Measurements from ENCODE around the gene NINJ2.
"Not testable (repeated sequence)": the region's sequence is repeated elsewhere in the genome, so short reads cannot be mapped to it uniquely, and the experiment has no call there.

Gene NINJ2

GRCh38 chr12:639988-640387 is 23.3 kb downstream of the NINJ2 start:
- no peak for DNase-seq

GRCh38 chr12:639566-639965 is 23.7 kb downstream of the NINJ2 start:
- DNase-seq: peak; percentile 45

DNA sequence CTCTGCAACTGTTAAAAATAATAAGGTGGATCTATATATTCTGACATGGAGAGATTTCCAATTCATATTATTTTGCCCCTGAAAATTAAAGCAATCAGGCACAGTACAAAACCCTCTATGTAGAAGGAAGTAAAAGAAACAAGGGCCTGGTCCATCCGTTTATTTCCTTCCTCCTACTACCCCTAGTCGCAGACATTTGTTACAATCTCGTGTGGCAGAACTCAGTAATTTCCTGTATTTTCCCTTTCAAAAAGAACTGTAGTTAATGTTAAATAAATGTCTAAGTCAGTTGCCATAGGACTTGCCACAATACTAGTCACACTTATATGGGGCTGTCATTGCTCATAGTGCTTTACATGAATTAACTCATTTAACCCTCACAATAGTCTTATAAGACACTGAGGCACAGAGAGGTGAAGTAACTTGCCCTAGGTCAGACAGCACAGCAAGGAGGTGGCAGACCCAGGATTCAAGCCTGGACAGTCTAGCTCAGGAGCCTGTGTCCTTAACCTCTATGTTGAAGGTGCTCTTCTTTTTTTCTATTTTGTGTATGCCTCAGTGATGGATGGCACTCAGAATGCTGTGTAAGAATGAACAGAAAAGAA is 24.2 kb downstream of the NINJ2 start:
- DNase-seq: no peak

DNA sequence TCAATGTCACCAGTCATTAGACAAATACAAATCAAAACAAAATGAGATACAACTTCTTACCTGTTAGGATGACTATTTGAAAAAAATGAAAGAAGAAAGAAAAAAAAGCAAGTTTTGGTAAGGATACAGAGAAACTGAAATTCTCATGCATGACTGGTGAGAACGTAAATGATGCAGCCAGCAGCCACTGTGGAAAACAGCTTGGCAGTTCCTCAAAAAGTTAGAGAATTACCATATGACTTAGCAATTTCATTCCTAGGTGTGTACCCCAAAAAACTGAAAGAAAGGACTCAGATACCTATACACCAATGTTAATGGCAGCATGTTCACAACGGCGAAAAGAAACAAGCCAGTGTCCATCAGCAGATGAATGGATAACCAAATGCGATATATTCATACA is 26.6 kb downstream of the NINJ2 start:
- DNase-seq: no peak

DNA sequence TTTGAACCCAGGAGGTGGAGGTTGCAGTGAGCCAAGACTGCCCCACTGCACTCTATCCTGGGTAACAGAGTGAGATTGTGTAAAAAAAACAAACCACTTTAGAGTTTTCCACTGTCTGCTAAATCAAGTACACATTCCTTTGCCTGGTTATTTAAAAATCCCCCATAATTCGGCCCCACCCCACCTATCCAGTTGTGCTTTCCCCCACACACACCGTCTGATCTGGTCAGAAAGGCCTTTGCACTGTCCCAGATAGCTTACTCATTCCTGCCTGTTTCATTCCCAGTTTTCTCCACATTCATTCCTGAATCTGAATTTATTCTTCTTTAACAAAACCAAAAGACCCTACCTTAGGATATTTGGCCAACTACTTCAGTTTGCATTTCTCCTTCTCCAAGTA is 29.5 kb downstream of the NINJ2 start:
- DNase-seq: peak; percentile 46

DNA sequence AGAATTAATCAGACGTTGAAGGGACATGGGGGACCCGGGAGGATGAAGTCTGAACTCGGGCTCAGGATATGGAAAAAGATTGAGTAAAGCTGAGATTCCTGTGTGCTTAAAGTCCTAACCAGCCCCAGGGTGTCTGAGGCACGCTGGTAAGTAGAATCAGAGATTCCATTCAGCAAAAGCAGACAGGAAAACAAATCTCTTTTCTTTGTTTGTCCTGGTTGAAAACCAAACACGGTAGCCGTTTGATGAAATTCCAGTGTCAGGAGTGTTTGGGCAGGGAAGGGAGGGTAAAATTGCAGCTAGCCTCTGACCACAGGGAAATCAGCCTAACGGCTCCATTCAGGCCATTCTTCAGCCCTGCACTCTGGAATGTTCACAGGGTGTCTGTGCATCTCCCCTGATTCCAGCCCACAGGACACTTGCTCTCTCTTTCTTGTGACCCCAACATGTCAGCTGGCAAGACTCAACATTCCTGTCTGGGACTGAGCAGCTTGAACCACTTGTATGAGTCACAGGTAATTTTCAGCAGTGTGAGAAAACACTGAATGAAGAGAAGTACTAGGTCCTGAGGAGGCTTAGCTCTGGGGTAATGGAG is 31.0 kb downstream of the NINJ2 start:
- peak; percentile 100 for DNase-seq

- peak; percentile 81 for DNase-seq
These were observed 32.3 kb downstream of the NINJ2 start for GRCh38 chr12:630656-631632.

- not testable (repeated sequence) for DNase-seq
These were observed 34.5 kb downstream of the NINJ2 start for GRCh38 chr12:628742-629078.

- DNase-seq: peak; percentile 86
These were observed 35.1 kb downstream of the NINJ2 start for GRCh38 chr12:627863-628741.

- DNase-seq: no peak
These were observed 36.0 kb downstream of the NINJ2 start for GRCh38 chr12:627285-627684.

DNA sequence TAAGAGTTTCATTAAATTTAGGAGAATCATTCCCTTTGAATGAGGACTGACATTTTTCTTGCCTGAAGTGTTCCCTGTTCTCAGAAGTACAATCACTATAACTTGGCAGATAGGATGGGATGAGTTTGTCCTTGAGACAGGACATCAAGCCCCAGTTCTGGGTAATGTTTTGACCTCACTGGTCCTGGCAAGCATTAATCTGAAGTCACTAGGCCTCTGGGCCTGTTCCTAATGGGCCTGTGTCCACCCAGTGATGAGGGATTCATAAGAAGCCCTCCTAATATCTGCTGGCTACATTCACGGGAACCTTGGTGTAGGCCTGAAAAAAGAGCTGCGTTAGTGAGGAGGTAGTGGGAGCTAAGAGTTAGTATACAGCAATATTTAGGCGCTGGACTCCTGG is 37.2 kb downstream of the NINJ2 start:
- DNase-seq: no peak

DNA sequence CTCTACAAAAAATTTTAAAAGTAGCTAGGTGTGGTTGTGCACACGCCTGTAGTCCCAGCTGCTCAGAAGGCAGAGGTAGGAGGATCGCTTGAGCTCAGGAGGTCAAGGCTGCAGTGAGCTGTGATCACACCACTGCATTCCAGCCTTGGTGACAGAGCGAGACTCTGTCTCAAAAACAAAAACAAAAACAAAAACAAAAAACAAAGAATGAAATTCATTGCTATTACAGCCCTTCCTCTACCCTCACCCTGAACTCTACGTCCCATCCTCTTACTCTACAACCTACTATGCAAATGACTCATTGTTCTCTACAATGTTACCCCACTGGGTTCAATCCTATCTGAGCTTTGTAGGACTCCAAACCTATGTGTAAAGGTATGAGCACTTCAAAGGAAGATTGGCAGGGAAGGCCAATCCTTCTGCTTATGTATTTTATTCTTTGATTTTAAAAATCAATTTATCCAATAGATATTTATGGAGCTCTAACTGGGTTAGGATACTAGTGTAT is 39.3 kb downstream of the NINJ2 start:
- DNase-seq: no peak

- DNase-seq: peak; percentile 86
These were observed 39.9 kb downstream of the NINJ2 start for GRCh38 chr12:623172-623864.

GRCh38 chr12:622416-622815 is 40.8 kb downstream of the NINJ2 start:
- DNase-seq: no peak

DNA sequence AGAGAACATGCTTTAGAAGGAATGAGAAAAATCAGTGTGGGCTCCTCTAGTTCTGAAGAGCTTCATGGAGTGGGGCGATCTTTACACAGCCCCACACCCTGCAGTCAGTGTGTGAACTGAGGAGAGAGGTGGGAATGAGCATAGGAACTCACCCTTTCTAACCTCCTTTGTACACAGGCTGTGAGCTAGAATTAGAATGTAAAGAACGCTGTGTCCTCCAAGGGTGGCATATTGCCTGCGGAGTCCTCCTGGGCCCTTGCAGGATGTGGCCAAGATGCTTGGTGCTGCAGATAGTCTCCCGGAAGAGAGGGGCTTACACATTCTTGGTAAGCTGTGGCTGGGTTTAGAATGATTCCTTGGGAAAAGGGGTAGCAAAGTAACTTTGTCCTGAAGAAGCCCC is 43.9 kb downstream of the NINJ2 start:
- DNase-seq: no peak

GRCh38 chr12:618605-619004 is 44.6 kb downstream of the NINJ2 start:
- peak; percentile 51 for DNase-seq

DNA sequence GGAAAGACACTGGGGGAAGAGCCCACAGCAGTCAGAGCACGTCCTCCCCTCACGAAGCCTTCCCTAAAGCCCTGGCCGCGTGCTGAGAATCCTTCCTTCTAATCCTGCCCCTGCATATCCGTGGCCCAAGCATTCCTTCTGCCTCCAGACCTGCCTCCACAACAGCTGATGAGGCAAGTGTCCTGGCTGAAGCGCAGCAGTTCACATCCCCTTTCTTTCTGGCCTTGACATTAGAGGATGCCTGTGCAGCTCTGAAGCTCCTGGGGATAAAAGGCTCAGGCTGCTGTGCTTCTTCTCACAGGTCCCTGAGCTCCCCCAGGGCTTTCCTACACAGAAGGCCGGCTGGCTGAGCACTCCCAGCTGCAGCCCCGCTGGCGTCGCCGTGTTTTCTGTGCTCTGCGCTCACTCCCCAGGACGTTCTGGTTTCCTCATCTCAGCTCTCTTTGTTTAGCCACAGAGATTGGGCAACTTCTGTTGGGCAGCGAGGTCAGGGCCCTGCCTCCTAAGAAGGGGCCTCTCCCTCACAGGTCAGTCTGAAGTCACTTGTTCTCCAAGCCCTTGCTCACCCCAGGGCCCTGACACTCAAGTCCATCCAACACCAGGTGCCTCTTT is 45.8 kb downstream of the NINJ2 start:
- DNase-seq: peak; percentile 79

GRCh38 chr12:615620-616019 is 47.6 kb downstream of the NINJ2 start:
- DNase-seq: peak; percentile 53

DNA sequence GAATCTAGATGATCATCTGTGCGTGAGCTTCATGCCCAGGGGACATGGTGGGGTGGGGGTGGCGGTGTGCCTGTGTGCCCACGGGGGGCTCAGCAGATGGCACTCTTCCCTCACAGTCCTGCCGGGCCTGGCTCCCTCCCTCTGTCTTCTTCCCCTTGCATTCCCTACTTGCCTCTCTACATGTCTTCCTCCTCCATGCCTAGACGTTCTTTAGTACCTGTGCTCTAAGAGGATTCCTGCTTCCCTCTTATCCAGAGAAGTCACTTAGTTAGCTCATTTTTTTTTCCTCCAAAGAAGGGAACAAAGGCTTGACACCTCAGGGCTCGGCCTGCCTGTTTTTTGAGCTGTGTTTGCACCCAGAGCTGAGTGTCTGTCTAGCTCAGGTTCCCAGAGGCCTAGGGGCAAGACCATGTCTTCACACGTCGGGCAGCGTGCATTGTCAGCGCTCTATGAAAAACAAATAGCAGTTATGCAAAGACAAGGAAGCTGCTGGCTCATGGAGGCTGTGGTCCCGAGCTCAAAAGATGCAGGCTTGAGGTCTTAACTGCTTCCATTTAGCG is 48.8 kb downstream of the NINJ2 start:
- peak; percentile 78 for DNase-seq

GRCh38 chr12:613996-614395 is 49.2 kb downstream of the NINJ2 start:
- DNase-seq: peak; percentile 29

DNA sequence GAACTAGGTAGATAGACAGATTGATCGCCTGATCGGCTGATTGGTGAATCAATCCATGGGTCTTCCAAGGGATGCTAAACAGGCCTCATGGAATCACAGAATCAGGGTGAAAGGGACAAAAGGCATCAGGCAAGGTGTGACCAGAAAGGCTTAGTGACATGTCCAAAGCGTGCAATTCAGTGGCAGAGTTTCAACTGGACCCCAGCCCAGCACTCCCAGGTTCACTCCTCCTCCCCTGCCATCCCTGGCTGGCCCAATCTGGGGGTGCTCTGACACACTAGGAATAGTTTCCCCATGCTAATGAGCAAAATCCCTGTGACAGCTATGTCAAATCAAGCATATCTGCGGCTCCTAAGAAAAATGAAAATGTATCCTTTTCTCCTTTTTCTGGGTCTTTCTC is 50.4 kb downstream of the NINJ2 start:
- DNase-seq: no peak
